Measurements from ENCODE around the gene FBLN5.
"Not testable (repeated sequence)": the region's sequence is repeated elsewhere in the genome, so short reads cannot be mapped to it uniquely, and the experiment has no call there.

Gene FBLN5

DNA sequence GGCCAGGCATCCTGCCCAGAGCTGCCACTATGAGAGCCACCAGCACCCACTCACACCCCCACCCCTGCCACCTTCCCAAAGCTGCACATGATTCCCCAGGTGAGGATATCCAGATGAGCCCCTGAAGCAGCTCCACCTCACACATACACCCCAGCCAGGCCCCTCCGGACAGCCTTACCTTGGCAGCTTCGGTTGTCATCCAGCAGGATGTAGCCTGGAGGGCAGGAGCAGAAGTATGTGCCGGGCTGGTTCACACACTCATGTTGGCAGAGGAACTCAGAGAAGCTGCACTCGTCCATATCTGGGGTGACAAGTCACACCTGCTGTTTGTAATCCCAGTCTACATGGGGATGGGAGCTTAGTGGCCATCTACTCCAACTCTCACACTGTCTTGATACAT lies 64.7 kb downstream of the FBLN5 start:
- DNase-seq = no peak

GRCh38 chr14:91882369-91882768 lies 65.1 kb downstream of the FBLN5 start:
- no peak for DNase-seq

GRCh38 chr14:91879196-91879595 lies 68.3 kb downstream of the FBLN5 start:
- DNase-seq = no peak

GRCh38 chr14:91878274-91878673 lies 69.2 kb downstream of the FBLN5 start:
- no peak for DNase-seq

- no peak for DNase-seq
Measured at GRCh38 chr14:91877376-91877915, 70.0 kb downstream of the FBLN5 start.

- DNase-seq = no peak
Measured at GRCh38 chr14:91876492-91876891, 71.0 kb downstream of the FBLN5 start.

DNA sequence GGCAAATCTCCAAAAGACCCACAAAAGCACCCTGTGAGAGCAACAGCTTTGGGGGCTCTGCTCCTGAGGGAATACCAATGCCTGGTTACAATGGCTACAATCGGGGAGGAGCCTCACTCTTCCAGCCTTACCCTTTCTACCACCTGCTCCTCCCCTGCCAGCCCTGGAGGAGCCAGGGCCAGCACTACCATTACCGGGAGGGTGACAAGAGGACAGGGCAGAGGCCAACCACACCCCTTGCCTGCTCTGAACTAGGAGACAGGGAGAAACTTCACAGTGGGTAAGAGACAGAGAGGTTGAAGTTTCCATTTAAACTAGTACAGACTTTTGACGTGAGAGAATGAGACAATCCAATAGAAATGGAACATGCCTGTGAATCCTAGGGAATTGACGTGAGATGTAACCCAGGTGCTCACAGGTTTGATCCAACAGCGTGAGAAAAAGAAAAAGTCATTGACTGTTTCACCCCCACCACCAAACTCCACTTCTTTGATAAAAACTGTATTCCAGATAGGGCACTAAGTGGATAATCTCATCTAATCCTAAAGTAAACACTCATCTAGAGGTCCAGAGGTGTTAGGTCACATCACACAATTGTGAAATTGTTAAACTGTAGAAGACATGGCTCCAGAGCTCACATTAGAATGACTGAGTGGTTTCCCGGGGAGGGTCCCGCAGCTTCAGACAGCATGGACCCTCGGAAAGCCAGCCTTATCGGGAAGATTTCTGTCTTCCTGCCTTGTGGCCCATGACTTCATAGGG lies 71.8 kb downstream of the FBLN5 start:
- DNase-seq = no peak

- DNase-seq = no peak
Measured at GRCh38 chr14:91873471-91874415, 73.8 kb downstream of the FBLN5 start.

GRCh38 chr14:91872517-91873470 lies 74.7 kb downstream of the FBLN5 start:
- DNase-seq = peak; percentile 57

DNA sequence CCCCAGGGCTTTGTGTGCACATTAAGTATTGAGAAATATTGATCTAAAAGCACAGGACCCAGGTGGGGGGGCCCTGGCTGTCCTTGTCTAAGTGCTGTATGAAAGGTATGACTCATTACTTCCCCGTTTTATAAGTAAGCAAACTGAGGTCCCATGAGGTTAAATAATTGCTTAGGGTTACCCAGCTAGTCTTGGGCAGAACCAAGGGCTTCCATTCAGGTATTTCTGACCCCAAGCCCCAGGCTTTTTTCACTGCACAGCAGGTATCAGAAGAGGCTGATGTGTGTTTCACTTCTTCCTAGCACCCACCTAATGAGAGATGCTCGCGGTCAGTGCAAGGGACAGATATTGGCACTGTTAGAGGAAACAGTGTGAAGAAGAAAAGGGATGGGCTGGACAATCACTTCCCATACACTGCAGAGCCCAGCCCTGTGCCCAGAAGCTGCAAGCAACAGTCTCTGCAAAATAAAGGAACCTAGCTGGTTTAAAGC lies 75.4 kb downstream of the FBLN5 start:
- DNase-seq = no peak

DNA sequence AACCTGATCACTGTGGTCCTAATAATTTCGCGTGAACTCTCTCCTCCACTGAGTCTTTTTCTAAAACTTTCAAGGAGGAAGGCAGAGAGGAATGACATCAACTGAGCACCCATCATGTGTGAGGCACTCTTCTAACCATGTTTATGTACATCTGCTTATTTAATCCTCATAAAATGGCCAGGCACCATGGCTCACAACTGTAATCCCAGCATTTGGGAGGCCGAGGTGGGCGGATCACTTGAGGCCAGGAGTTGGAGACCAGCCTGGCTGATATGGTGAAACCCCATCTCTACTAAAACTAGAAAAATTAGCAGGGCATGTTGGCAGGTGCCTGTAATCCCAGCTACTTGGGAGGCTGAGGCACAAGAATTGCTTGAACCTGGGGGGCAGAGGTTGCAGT lies 76.1 kb downstream of the FBLN5 start:
- DNase-seq = not testable (repeated sequence)

DNA sequence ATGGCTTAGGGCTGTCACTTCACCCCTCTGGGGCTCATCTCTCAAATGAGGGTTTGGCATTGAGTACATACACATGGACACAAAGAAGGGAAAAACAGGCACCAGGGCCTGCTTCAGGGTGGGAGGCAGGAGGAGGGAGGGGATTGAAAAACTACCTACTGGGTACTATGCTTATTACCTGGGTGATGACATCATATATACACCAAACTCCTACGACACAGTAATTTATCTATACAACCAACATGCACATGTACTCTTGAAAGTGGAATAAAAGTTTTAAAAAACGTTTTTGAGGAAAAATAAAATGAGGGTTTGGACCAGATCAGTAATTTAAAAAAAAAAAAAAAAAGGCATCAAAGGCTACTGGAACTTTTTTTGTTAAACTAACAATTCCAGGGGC lies 76.6 kb downstream of the FBLN5 start:
- no peak for DNase-seq

GRCh38 chr14:91870001-91870400 lies 77.5 kb downstream of the FBLN5 start:
- no peak for DNase-seq

GRCh38 chr14:91869556-91869955 lies 77.9 kb downstream of the FBLN5 start:
- DNase-seq = no peak

- no peak for DNase-seq
Measured at GRCh38 chr14:91867316-91867988, 80.0 kb downstream of the FBLN5 start, which contains the start of gene TC2N. TSS of gene TC2N (minus strand) at chr14:91867536. CDS start at chr14:91813769, 53,767 bp downstream.

GRCh38 chr14:91866511-91867295 lies 80.8 kb downstream of the FBLN5 start:
- DNase-seq = no peak

DNA sequence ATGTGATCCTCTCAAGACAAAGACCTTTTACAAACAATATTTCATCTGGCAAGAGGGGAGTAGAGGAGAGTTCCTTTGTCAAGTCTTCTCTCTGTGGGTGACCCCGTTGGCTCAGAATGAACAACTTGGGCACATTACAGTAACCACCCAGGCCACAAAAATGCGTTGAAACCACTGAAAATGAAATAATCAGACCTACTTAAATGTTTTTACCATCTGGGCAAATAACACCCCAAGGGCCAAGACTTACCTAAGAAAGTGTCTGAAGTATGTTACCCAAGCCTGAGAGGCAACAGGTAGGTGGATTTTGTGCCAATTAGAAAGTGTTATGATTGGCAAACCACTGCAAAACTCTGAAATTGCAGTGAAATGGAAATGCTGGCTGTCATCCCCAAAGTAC lies 81.4 kb downstream of the FBLN5 start:
- DNase-seq = no peak

DNA sequence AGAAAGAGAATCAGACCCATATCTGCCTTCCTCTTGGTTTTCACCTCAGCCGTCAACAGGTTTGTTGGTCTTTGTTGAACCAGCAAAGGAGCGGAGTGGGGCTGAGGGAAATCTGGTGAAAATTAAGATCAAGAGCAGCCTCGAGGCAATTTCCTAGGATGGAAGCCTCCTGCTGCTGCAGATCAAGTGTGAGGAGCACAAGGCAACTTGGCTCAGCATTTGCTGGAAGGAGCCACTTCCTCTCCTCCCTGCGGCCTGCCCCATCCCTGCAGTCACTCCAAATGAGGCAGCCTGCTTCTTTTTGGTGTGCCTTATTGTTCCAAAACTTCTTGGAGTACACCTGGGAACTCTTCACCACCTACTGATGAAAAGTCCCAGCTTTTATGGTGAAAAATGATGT lies 85.1 kb downstream of the FBLN5 start:
- DNase-seq = no peak

DNA sequence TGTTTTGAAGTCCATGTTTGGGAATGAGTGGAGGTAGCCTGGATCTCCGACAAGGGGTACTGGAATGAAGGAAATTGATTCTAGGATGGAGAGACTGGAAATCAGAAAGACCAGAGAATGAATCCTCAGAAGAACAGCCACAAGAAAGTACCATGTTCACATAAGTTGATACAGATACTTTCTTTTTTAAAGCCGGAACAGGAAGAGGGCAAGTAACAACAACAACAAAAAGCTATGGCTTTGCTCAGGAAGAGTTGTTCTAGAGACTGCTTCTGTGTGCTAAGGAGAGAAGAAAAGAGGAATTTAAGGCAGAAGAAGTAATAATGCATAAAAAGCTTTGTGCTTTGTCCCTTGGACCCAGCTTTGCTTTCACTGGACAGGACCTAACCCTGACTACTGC lies 86.4 kb downstream of the FBLN5 start:
- no peak for DNase-seq

- no peak for DNase-seq
Measured at GRCh38 chr14:91860238-91860637, 87.3 kb downstream of the FBLN5 start.

Data from NCI-H1048 (cell line).